Measurements from ENCODE around the gene PUS7L. TPM values are rescaled to one million over a fixed set of nuclear protein-coding genes. Genes with fewer than 3 reads are reported as not detected.
A peak's percentile ranks its signal among the peaks of the same experiment; 100 is the strongest.

The PUS7L gene
- total RNA-seq, 1 donor from 2014 or later, result 15.2 TPM

DNA sequence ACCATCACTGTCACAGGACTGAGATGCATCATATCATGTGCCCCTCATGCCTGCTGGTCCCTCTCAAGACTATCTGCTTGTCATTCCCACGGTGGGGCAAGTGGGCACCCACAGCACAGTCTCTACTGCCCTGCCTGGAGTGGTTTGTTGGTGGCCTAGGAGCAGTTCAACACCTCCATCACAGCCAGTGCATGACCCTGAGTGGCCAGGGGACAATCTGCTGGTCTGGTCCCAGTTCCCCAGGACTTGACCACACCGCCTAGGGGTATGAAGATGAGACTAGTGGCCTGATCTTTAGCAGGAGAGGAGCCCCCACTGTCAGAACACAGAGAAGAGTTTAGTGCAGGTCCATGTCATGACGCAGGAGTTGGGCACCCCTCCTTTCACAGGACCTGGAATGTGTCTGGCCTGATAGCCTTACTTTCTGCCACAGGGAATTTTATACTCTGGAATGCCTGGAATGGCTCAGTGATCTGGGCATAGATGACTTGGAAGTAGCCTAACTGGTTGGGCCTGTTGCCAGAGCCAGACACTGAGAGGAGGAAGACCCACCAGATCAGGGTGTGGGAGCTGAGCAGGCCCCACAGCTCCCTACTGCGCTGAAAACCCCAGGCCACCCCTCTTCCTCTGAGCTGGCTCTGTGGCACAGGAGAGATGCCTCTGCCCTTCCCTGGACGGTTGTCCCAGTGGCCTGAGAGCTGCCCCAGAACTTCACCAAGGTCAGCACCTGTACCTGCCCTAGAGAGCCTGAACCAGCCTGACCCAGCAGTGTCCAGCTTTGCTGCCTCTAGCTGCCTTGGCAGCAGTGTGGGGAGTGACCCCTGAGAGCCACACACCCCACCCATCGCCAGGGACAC is 83.3 kb downstream of the PUS7L start:
- DNase-seq (ENCODE audit: low read depth), result peak; percentile 36

DNA sequence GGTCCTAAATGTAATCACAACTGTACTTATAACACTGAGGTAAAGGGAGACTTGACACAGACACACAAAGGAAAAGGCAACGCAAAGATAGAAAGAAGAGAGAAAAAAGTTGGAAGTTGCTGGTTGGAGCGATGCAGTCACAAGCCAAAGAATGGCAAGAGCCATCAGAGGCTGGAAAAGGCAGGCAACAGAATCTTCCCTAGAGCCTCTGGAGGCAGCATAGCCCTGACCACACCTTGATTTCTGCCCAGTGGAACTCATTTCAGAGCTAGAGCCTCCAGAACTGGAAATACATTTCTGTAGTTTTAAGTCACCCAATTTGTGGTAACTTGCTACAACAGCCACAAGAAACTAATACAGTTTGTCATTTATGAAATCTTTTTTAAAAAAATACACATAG is 89.2 kb downstream of the PUS7L start:
- DNase-seq (ENCODE audit: low read depth), result no peak

Other genes with a start within 250 kb of the PUS7L start
- gene ADAMTS20, start 206.6 kb downstream of the PUS7L start, total RNA-seq, result 0.31 and 0.40 TPM in 2 replicates
- 12.6 and 21.1 TPM in 2 replicates for gene IRAK4, start 161 bp upstream of the PUS7L start, total RNA-seq
- 53.3 and 55.5 TPM in 2 replicates for gene TWF1, start 47.5 kb upstream of the PUS7L start, total RNA-seq
- 23.4 and 25.6 TPM in 2 replicates for gene TMEM117, start 77.3 kb upstream of the PUS7L start, total RNA-seq